Measurements from ENCODE around the gene GAK. TPM values are rescaled to one million over a fixed set of nuclear protein-coding genes. Genes with fewer than 3 reads are reported as not detected.
"Not testable (repeated sequence)": the region's sequence is repeated elsewhere in the genome, so short reads cannot be mapped to it uniquely, and the experiment has no call there.

Gene GAK
- polyA plus RNA-seq, 1 of the 3 experiments (the other 2 are of a cell fraction), result 35.9 TPM

DNA sequence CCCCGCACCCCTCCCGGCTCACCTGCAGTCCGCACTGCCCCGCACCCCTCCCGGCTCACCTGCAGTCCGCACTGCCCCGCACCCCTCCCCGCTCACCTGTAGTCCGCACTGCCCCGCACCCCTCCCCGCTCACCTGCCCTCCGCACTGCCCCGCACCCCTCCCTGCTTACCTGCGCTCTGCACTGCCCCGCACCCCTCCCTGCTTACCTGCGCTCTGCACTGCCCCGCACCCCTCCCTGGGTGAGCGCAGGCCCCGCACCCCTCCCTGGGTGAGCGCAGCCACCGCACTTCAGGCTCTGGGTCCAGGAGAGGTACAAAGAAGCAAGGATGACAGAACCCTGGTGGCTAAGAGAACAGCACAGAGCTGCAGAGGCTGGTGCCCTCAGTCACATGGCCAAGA, 4.5 kb downstream of the GAK start:
- CTCF ChIA-PET; H3K4me2 ChIP-seq; H2AFZ ChIP-seq (ENCODE audit: low read depth); H3K4me3 ChIP-seq (ENCODE audit: low read depth in 2 of 2, low read length in 1 of 2); H3K9me3 ChIP-seq; H3K27ac ChIP-seq (ENCODE audit: low read depth in 2 of 2, low read length in 1 of 2); POLR2A ChIA-PET; H3K9ac ChIP-seq; H3K27me3 ChIP-seq (ENCODE audit: insufficient read depth); H3F3A ChIP-seq (replicated peaks; ENCODE audit: insufficient read depth); H3K36me3 ChIP-seq (replicated peaks in 1 of 2; ENCODE audit: control insufficient read depth in 1 of 2, insufficient read depth in 2 of 2, low read length in 1 of 2); H3K9me2 ChIP-seq: not testable (repeated sequence)
- peaks cover 87% of the 10 kb centered on the region for H3K79me2 ChIP-seq (ENCODE audit: insufficient read depth)
- peaks cover 5 to 15% of the 10 kb centered on the region in 2 experiments; a peak in 3 of 4 replicates for H3K4me1 ChIP-seq (ENCODE audit: control insufficient read depth in 1 of 2, insufficient read depth in 2 of 2, low read depth in 1 of 2, low read length in 1 of 2)
- WGBS (ENCODE audit: low lambda C conversion rate), result 95% methylated on average over 17 of the region's 21 CpGs
- H4K20me1 ChIP-seq (ENCODE audit: insufficient read depth), result peaks cover 72% of the 10 kb centered on the region
- peak; percentile 14 for DNase-seq

DNA sequence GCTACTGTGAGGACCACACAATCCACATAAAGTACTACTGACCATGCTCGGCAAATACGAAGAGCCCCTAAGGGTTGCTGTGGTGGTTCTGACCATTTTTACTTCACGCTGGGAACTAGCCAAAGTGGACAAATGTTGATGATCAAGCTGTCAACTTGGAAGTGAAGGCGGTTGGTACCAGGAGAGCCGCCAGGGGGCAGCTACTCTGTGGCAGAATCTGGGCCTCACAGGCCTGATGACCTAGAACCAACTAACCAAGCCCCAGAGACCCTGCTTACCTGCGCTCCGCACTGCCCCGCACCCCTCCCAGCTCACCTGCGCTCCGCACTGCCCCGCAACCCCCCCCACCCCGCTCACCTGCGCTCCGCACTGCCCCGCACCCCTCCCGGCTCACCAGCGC, 5.6 kb downstream of the GAK start:
- peaks cover 89% of the 10 kb centered on the region for H3K79me2 ChIP-seq (ENCODE audit: insufficient read depth)
- H3K27ac ChIP-seq (ENCODE audit: low read depth in 2 of 2, low read length in 1 of 2), result no peak overlapping the region
- no peaks in the 10 kb centered on the region for H3F3A ChIP-seq (replicated peaks; ENCODE audit: insufficient read depth)
- CTCF ChIA-PET, result interaction anchor here (0.9 kb wide), 1 partner anchor 13 kb away, joined by 4 read pairs; no protein-coding TSS in a partner anchor
- DNase-seq, result peak; percentile 49
- H3K9ac ChIP-seq, result no peak overlapping the region
- no peaks in the 10 kb centered on the region for H3K9me2 ChIP-seq
- H3K4me1 ChIP-seq (ENCODE audit: control insufficient read depth in 1 of 2, insufficient read depth in 2 of 2, low read depth in 1 of 2, low read length in 1 of 2), result peaks cover 5 to 14% of the 10 kb centered on the region in 2 experiments; a peak in 3 of 4 replicates
- H3K36me3 ChIP-seq (replicated peaks in 1 of 2; ENCODE audit: control insufficient read depth in 1 of 2, insufficient read depth in 2 of 2, low read length in 1 of 2), result no peaks in the 10 kb centered on the region
- WGBS (ENCODE audit: low lambda C conversion rate), result 91% methylated on average over 9 of the region's 17 CpGs
- no peaks in the 10 kb centered on the region for H3K27me3 ChIP-seq (ENCODE audit: insufficient read depth)
- POLR2A ChIA-PET, result interaction anchor here (1.0 kb wide), 1 partner anchor 60 kb away, joined by 3 read pairs; the partner anchor contains the start of gene IDUA
- no peak for TF ChIP-seq RXRA (IDR thresholded peaks at IDR 0.05; ENCODE audit: borderline replicate concordance, low read depth)
- no peak for TF ChIP-seq JUND (IDR thresholded peaks at IDR 0.05)
- TF ChIP-seq TEAD4 (IDR thresholded peaks at IDR 0.05; ENCODE audit: borderline replicate concordance, insufficient read depth), result no peak
- TF ChIP-seq, protein P1, sequence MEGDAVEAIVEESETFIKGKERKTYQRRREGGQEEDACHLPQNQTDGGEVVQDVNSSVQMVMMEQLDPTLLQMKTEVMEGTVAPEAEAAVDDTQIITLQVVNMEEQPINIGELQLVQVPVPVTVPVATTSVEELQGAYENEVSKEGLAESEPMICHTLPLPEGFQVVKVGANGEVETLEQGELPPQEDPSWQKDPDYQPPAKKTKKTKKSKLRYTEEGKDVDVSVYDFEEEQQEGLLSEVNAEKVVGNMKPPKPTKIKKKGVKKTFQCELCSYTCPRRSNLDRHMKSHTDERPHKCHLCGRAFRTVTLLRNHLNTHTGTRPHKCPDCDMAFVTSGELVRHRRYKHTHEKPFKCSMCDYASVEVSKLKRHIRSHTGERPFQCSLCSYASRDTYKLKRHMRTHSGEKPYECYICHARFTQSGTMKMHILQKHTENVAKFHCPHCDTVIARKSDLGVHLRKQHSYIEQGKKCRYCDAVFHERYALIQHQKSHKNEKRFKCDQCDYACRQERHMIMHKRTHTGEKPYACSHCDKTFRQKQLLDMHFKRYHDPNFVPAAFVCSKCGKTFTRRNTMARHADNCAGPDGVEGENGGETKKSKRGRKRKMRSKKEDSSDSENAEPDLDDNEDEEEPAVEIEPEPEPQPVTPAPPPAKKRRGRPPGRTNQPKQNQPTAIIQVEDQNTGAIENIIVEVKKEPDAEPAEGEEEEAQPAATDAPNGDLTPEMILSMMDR (IDR thresholded peaks at IDR 0.05), result no peak
- TF ChIP-seq, protein P2, sequence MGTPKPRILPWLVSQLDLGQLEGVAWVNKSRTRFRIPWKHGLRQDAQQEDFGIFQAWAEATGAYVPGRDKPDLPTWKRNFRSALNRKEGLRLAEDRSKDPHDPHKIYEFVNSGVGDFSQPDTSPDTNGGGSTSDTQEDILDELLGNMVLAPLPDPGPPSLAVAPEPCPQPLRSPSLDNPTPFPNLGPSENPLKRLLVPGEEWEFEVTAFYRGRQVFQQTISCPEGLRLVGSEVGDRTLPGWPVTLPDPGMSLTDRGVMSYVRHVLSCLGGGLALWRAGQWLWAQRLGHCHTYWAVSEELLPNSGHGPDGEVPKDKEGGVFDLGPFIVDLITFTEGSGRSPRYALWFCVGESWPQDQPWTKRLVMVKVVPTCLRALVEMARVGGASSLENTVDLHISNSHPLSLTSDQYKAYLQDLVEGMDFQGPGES (IDR thresholded peaks at IDR 0.05; ENCODE audit: low read depth, low read length), result no peak
- no peak for TF ChIP-seq GATA2 (CRISPR knock-in tag; IDR thresholded peaks at IDR 0.05)
- TF ChIP-seq NFIC (IDR thresholded peaks at IDR 0.05; ENCODE audit: borderline replicate concordance), result no peak
- TF ChIP-seq FOSL2 (IDR thresholded peaks at IDR 0.05; ENCODE audit: borderline replicate concordance, low read depth), result no peak
- TF ChIP-seq FOXM1 (IDR thresholded peaks at IDR 0.05; ENCODE audit: low read depth), result no peak
- no peak for TF ChIP-seq YY1 (IDR thresholded peaks at IDR 0.05; ENCODE audit: low read depth)
- TF ChIP-seq ELF1 (IDR thresholded peaks at IDR 0.05), result no peak
- no peak for TF ChIP-seq MEF2A (IDR thresholded peaks at IDR 0.05; ENCODE audit: borderline replicate concordance, low read depth)
- TF ChIP-seq RAD21 (IDR thresholded peaks at IDR 0.05; ENCODE audit: low read length), result no peak
- no peak for TF ChIP-seq SIN3A (IDR thresholded peaks at IDR 0.05; ENCODE audit: borderline replicate concordance, low read depth, low read length)
- no peak for TF ChIP-seq POLR2AphosphoS5 (IDR thresholded peaks at IDR 0.05; ENCODE audit: low read depth, low read length)
- TF ChIP-seq NRF1 (IDR thresholded peaks at IDR 0.05; ENCODE audit: low read depth, low read length), result no peak
- TF ChIP-seq EP300 (IDR thresholded peaks at IDR 0.05; ENCODE audit: borderline replicate concordance in 1 of 2, low read depth in 1 of 2, low read length in 1 of 2), result no peak
- TF ChIP-seq, protein P3, sequence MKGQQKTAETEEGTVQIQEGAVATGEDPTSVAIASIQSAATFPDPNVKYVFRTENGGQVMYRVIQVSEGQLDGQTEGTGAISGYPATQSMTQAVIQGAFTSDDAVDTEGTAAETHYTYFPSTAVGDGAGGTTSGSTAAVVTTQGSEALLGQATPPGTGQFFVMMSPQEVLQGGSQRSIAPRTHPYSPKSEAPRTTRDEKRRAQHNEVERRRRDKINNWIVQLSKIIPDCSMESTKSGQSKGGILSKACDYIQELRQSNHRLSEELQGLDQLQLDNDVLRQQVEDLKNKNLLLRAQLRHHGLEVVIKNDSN (IDR thresholded peaks at IDR 0.05; ENCODE audit: borderline replicate concordance, low read depth), result no peak
- peaks cover 78% of the 10 kb centered on the region for H4K20me1 ChIP-seq (ENCODE audit: insufficient read depth)
- H3K9me3 ChIP-seq, result no peaks in the 10 kb centered on the region
- H3K4me2 ChIP-seq, result no peak overlapping the region
- no peak overlapping the region for H2AFZ ChIP-seq (ENCODE audit: low read depth)
- no peak overlapping the region for H3K4me3 ChIP-seq (ENCODE audit: low read depth in 2 of 2, low read length in 1 of 2)

Measured in SK-N-SH (cell line).